H1 (cell line): Measurements from ENCODE around the gene CPA3. TPM values are rescaled to one million over a fixed set of nuclear protein-coding genes. Genes with fewer than 3 reads are reported as not detected.

ENCODE experiments used
- ATF2 ChIP-seq: IDR thresholded peaks from 2 replicates; pipeline ENCODE4 v1.6.1; 2012; ENCODE audit warnings: low read length, inconsistent platforms
- CEBPB ChIP-seq: IDR thresholded peaks from 2 replicates; pipeline ENCODE4 v1.6.1; 2012; ENCODE audit warnings: low read depth, low read length
- MAX ChIP-seq: IDR thresholded peaks from 2 replicates; pipeline ENCODE4 v1.6.1; 2012; ENCODE audit warnings: inconsistent platforms
- TBP ChIP-seq: IDR thresholded peaks from 2 replicates; pipeline ENCODE4 v1.6.1; 2011; ENCODE audit warnings: low read depth, low read length, improper control_type of control experiment
- polyA plus RNA-seq, 7 experiments: library from polyadenylated mRNA; depleted of rRNA in 3 of 7; stranded (reverse) in 5 of 7; unstranded in 2 of 7; fragments of >200 nt in 5 of 7; fragments of 200-250 nt in 2 of 7; gene quantifications; 1 replicate in 5 of 7; 2 replicates in 1 of 7; 4 replicates in 1 of 7; pipeline versions ENCODE4 v1.2.1 to v1.2.3, GENCODE V29; 2011 to 2013; ENCODE audit warnings: missing spikeins in 2 of 7, mixed read lengths in 2 of 7
- total RNA-seq: library from RNA; stranded (reverse); fragmentation: NEBNext Ultra II Directional; extraction: Animal tissue kit (Norgen Biotek cat#: 25700); gene quantifications from 2 replicates; pipeline ENCODE4 v1.2.1, GENCODE V29; 2021

The CPA3 gene
- total and polyA plus RNA-seq, 2 of the 8 experiments (the other 6 are each of a cell fraction or from before 2014, with no cell fraction given), result not detected

- TF ChIP-seq ATF2 (no peak), CEBPB (no peak), TBP (no peak), MAX (no peak)
Measured at GRCh38 chr3:148922467-148922866, 57.4 kb downstream of the CPA3 start (continued).
